Measurements from ENCODE around the gene CTSC.

DNA sequence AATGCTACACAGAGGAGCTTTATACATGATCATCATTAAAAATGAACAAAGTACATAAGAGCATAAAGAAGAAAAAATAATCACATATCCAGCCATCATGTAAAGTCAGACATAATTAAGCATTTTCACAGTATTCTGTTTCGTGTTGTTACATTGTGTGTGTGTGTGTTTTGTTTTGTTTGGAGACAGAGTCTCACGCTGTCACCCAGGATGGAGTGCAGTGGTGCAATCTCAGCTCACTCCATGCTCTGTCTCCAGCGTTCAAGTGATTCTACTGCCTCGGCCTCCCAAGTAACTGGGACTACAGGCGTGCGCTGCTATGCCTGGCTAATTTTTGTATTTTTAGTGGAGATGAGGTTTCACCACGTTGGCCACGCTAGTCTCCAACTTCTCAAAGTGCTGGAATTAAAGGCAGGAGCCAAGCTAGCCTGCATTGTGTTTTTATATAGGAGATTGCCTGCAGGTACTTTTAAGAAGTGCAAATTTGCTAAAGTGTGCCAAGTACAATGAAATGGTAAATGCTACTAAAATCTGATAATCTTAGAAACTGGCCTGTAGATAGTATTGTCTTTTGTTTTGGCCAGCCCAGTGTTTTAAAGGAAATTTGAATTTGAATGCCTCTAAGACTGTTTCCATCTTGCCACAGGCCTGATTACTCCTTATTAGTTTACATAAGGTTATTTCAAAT lies 7.8 kb downstream of the CTSC start:
- TF ChIP-seq, protein P1, sequence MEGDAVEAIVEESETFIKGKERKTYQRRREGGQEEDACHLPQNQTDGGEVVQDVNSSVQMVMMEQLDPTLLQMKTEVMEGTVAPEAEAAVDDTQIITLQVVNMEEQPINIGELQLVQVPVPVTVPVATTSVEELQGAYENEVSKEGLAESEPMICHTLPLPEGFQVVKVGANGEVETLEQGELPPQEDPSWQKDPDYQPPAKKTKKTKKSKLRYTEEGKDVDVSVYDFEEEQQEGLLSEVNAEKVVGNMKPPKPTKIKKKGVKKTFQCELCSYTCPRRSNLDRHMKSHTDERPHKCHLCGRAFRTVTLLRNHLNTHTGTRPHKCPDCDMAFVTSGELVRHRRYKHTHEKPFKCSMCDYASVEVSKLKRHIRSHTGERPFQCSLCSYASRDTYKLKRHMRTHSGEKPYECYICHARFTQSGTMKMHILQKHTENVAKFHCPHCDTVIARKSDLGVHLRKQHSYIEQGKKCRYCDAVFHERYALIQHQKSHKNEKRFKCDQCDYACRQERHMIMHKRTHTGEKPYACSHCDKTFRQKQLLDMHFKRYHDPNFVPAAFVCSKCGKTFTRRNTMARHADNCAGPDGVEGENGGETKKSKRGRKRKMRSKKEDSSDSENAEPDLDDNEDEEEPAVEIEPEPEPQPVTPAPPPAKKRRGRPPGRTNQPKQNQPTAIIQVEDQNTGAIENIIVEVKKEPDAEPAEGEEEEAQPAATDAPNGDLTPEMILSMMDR (IDR thresholded peaks at IDR 0.05): no peak
- TF ChIP-seq EP300 (IDR thresholded peaks at IDR 0.05) (no peak), POLR2A (IDR thresholded peaks at IDR 0.05; ENCODE audit: low read depth) (no peak)
